HG03520 (cell line): Measurements from ENCODE around the gene MYCBP2.
A peak's percentile ranks its signal among the peaks of the same experiment; 100 is the strongest.
"Not testable (repeated sequence)": the region's sequence is repeated elsewhere in the genome, so short reads cannot be mapped to it uniquely, and the experiment has no call there.

Experiments
- ATAC-seq: cut with Tn5 transposase; IDR thresholded peaks from one replicate; pipeline ENCODE4 v1.9.1; 2021; ENCODE audit warnings: mild to moderate bottlenecking, moderate library complexity; ENCODE audit not compliant: unreplicated experiment

MYCBP2 gene

GRCh38 chr13:77339408-77339807 is 12.5 kb upstream of the MYCBP2 start:
- ATAC-seq, result peak; percentile 57

DNA sequence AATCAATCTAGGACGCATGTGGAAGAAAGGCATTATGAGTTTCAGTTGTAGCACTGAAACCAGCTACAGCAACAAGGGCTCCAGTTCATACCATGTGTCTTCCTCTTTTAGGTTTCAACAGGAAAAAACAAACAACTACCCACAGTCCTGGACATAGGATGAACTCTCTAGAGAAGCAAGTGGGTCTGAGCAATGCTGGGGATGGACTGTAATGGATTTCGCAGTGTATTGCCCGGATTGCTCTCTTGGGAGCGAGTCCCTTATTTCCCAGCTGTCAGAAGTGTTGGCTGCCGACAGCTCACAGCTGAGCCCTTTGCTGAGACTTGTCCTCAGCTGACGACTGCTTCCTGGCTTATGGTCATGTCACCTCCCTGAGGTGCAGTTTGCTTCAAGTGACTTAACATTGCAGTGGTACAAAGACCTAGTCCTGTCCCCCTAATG is 12.1 kb upstream of the MYCBP2 start:
- ATAC-seq, result peak; percentile 50

DNA sequence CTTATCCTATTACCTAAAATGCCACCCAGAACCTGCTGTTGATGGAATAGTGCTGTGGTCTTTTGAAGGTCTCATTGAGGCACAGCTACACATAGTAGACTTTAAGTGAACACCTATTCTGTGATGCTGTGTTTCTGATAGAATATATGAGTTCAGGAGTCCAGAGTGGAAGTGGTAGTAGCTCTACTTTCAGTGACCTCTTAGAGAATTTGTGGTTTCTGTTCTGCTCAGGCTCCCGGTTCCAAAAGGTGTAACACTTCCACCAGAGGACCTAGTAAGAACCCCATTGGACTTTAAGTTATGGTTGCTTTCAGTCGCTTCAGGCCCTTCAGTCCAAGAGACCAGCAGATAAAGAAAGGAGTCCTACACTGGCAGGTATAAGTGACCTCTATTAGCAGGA is 11.4 kb upstream of the MYCBP2 start:
- ATAC-seq, result peak; percentile 47

GRCh38 chr13:77337159-77337558 is 10.3 kb upstream of the MYCBP2 start:
- no peak for ATAC-seq

DNA sequence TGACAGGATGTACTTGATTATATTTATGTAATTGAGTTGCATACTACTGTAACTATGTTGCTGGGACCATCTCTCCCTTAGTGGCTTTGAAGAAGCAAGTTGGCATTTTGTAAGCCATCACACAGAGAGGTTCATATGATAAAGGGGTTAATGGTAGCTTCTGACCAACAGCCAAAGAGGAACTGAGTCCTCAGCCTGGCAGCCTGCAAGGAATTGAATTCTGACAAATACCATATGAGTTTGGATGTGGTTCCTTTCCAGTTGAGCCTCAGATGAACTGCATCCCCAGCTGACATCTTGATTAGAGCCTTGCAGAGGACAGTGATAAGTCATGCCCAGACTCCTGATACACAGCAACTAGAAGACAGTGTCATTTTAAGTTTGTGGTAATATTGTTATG is 8.6 kb upstream of the MYCBP2 start:
- no peak for ATAC-seq

DNA sequence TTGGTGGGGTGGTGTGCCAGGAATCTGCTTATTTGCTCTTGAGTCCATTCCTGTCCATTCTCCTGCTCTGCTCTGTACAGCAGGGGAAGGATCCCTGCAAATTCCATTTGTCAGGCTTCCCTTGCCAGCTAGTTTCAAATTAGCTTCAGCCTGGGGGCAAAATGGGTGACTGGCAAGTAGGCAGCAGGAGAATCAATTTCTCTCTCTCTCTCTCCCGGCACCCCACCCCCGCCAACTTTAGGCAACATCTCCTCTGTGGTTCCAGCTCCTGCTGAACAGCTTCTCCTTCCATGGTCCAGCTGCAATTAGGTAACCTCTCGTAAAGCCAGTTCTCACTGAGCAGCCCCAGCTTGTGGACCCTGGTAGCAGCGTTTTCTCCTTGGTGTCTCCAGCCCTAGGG is 6.7 kb upstream of the MYCBP2 start:
- ATAC-seq, result no peak

DNA sequence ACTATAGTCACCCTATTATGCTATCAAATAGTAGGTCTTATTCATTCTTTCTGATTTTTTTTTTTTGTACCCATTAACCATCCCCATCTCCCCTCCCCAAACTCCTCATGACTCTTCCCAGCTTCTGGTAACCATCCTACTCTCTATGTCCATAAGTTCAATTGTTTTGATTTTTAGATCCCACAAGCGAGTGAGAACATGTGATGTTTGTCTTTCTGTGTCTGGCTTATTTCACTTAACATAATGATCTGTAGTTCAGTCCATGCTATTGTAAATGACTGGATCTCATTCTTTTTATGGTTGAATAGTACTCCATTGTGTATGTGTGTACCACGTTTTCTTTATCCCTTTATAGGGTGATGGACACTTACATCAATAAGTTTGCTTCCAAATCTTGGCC is 4.5 kb upstream of the MYCBP2 start:
- no peak for ATAC-seq

DNA sequence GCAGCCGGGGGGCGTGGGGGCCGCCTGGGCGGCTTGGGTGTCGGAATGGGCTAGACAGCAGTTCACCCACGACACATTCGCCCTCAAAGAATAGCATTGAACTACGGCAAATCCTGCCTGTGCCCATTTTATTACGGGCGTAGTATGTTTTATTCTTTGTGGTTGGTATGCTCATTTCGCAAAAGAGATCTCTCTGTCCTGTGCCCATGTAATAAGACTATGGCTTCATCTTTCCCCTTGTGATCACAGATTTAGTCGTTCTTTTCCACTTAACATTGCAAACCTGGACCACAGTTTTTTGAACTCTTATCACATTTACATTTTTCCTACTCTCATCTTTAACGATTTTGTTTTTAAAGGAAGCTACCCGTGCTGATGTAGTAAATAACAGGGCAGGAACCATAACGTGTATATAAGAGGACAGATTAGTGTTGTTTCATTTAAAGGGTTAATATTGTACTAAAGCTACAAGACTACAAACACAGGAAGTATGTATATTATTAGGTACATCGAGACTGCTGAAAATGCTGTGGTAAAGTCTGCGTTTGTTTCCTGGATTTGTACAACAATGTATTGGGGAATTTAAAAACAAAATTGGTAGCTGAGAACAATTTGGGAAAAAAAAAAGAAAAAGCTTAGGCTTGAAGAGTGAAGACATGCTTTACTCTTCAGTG is 3.2 kb upstream of the MYCBP2 start:
- ATAC-seq, result no peak

DNA sequence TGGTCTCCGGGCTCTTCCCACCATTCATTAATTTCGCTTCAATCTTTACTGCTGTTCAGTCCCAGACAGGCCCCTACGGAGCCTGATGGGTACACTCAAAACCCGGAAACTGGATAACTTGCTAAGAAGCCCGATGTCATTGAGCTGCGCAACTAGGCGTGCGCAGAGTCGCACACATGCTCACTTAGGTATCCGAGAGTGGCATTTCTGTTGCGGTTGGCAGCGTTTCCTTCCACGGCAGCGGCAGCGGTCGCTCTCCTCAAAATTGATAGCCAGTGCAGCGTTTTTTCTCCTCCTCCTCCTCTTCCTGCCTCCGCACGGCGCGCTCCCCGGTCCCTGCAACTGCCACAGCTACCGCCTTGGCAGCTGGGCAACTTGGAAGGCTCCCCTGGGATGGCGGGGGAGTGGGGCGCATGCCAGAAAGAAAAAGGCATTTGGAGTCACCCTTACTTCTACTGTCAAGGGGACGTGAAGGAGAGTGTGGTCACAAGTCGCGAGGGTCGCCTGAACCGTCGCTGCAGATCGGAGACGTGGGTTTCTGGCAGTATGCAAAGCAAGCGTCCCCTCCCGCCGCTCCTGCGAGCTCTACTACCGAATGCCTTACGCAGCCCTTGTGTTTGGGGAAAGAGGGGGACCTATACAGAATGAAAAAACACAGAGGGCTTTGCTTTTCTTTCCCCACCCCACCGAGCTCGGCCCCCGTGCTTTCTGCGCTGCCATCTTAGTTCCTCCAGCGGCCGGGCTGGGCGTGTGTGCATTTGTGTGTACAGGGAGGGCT is 2.4 kb upstream of the MYCBP2 start:
- ATAC-seq, result peak; percentile 54

- peak; percentile 6 for ATAC-seq
Measured at GRCh38 chr13:77328819-77329132, 1.9 kb upstream of the MYCBP2 start.

DNA sequence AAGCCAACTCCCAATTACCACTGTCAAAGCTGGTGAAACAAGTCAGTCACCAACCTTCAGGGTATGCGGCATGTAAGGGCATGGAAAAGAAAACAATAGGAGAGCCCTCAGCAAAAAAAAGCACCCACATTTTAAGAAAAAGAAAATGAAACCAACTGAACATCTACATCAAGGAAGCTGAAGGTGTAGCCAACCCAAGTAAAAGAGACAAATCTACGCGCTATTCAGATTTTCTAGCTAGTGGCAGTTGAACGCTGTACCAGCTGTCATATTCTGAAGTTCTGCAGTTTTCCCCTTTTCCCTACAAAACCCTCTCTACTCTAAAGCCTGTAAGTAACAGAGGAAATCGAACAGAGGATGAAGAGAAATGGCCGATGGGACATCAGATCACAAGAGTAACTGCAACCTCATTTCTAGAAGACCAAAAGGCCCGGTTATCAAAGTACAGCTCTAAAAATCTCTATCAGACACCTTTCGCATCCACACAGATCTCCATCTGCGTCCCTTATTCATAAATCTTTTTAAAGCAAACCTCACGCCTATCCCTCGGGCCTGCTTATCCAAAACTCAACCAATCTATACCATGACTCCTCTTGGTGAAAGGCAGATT is 1.4 kb downstream of the MYCBP2 start:
- no peak for ATAC-seq

GRCh38 chr13:77323858-77324257 is 3.0 kb downstream of the MYCBP2 start:
- no peak for ATAC-seq

DNA sequence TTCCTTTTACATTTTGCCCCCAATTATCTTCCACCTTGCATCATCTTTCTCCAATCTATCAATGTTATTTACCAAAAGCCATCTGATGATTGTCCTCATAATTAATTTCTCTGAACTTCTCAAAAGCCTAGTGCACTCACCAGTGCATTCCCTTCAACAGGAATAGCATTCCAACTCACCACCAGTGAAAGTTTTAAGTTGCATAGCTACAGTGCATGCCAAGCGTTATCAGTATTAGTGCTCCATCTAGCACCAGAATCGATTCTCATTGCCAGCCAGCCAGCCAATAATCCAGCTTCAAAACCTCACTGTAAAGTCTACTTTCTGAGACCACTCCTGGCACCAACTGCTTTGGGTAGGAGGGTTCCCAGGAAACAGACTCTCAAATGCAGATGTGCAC is 7.4 kb downstream of the MYCBP2 start:
- no peak for ATAC-seq

DNA sequence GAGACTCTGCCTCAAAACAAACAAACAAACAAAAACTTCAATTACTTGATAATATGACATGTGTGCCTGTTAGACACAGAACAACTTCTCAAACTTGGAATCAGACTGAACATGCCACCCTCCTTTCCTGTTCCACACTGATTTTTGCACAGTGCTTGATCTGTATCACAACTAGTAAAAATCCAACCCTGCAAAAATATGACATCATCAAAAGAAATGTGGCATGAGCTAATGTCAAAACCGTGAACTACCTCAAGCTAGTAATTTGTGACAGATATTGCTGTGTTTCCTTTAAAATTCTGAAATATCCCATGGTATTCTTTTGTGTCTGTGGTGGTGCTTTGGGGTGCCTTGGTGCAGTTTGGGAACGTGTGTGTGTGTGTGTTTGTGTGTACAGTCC is 8.2 kb downstream of the MYCBP2 start:
- no peak for ATAC-seq

DNA sequence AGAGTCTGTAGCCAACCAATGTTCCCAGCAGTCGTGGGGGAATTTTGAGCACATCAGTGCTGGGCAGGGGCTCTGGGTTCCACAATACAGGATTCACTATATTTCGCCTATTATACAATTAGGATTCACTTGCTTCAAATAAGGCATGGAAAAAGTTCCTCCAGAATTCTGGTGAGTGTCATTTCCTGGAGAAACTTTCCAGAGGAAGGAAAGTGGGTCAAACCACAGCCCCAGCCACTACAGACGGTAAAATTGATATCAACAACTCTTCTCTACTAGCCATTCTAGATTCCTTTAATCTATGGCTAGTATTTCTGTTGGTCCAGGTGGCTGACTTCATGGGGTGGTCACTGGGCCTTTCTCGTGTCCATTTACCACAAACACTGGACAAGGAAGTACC is 10.5 kb downstream of the MYCBP2 start:
- ATAC-seq, result no peak

- not testable (repeated sequence) for ATAC-seq
Measured at GRCh38 chr13:77315509-77315908, 11.4 kb downstream of the MYCBP2 start.

DNA sequence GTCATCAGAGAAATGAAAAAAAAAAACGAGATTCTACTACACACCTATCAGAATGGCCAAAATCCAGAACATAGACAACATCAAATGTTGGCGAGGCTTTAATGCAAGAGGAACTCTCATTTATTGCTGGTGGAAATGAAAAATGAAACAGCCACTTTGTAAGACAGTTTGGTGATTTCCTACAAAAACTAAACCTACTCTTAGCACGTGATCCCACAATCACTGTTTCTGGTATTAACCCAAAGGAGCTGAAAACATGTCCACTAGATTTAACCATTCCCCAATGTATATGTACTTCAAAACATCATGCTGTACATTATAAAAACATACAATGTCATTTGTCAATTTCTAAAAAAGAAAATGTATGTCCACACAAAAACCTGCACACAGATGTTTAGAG is 13.0 kb downstream of the MYCBP2 start:
- ATAC-seq, result no peak

DNA sequence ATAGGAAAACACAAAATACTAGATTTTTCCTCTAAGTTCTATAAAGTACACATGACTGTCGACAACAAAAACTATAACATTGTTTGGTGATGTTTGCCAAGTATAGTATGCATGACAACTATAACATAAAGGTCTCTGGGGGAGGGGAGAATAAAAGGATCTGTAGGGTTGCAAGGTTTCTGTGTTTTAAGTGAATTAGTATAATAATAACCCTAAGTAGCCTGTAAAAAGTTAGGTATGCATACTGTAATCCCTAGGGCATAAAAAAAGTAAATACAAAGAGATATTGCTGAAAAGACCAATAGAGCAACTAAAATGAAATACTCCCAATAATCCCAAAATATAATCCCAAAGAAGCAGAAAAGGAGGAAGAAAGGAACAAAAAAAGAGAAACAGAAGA is 14.6 kb downstream of the MYCBP2 start:
- no peak for ATAC-seq

GRCh38 chr13:77310579-77311279 is 16.2 kb downstream of the MYCBP2 start:
- no peak for ATAC-seq

DNA sequence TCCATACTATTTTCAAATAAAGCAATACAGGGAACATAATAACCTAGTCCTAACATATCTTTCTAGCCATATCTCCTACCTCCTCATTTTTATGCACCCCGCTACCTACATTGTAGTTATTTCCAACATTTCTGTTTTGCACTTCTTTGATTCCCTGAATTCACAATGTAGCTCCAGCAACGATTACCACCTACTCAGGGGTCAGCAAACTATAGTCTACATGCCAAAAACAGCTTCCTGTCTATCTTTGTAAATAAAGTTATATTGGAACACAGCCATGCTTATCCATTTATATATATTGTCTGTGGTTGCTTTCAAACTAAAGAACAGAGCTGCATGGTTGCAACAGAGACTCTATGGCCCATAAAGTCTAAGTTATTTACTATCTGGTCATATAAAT is 16.7 kb downstream of the MYCBP2 start:
- no peak for ATAC-seq

- ATAC-seq, result no peak
Measured at GRCh38 chr13:77309254-77309653, 17.6 kb downstream of the MYCBP2 start.

DNA sequence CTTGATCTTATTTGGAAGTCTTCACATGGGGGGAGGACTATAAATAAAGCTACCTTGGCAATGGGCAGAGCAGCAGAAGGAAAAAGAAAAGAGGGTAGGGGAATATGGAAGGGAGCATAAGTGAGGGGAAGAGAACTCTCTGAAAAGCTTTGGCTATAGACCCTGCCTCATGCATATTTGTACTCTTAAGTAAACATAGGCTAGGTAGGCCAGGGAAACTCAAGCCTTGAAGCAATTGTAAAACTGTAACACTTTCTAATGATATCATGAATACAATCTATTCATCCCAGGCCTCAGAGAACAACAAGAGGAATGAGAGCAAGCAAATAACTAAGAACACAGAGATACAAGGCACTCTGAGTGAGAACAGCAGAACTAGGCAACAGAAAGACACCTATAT is 20.4 kb downstream of the MYCBP2 start:
- no peak for ATAC-seq
